NK-92 treated with Interleukin-12 subunit alpha and Interleukin-12 subunit beta, amount 100 ng/mL, for 24 hours (cell line): ENCODE results near the gene PLD1.
A peak's percentile ranks its signal among the peaks of the same experiment; 100 is the strongest.
"Not testable (repeated sequence)": the region's sequence is repeated elsewhere in the genome, so short reads cannot be mapped to it uniquely, and the experiment has no call there.

ENCODE experiments used
- DNase-seq: peaks from one replicate; lab custom pipeline; 2025; lab: John Stamatoyannopoulos, UW

PLD1 gene

GRCh38 chr3:171814662-171815061 is 4.4 kb upstream of the PLD1 start:
- DNase-seq: not testable (repeated sequence)

GRCh38 chr3:171813897-171814460 is 3.7 kb upstream of the PLD1 start:
- peak; percentile 57 for DNase-seq

GRCh38 chr3:171813278-171813896 is 3.1 kb upstream of the PLD1 start:
- DNase-seq: no peak

GRCh38 chr3:171812811-171813210 is 2.5 kb upstream of the PLD1 start:
- no peak for DNase-seq

- DNase-seq: no peak
Measured at GRCh38 chr3:171811913-171812335, 1.6 kb upstream of the PLD1 start.

- no peak for DNase-seq
Measured at GRCh38 chr3:171811295-171811912, 1.1 kb upstream of the PLD1 start.

- no peak for DNase-seq
Measured at GRCh38 chr3:171810629-171811294, 479 bp upstream of the PLD1 start.

GRCh38 chr3:171809611-171809860 is 747 bp downstream of the PLD1 start:
- no peak for DNase-seq

GRCh38 chr3:171807806-171808205 is 2.5 kb downstream of the PLD1 start:
- DNase-seq: no peak

GRCh38 chr3:171807129-171807675 is 3.1 kb downstream of the PLD1 start:
- DNase-seq: no peak

GRCh38 chr3:171806200-171807128 is 3.8 kb downstream of the PLD1 start:
- no peak for DNase-seq

- DNase-seq: no peak
Measured at GRCh38 chr3:171805687-171806086, 4.6 kb downstream of the PLD1 start.

- no peak for DNase-seq
Measured at GRCh38 chr3:171804618-171805389, 5.5 kb downstream of the PLD1 start.

- DNase-seq: no peak
Measured at GRCh38 chr3:171803044-171803443, 7.2 kb downstream of the PLD1 start.

GRCh38 chr3:171802590-171802956 is 7.7 kb downstream of the PLD1 start:
- no peak for DNase-seq

- DNase-seq: no peak
Measured at GRCh38 chr3:171801738-171802589, 8.3 kb downstream of the PLD1 start.

GRCh38 chr3:171799501-171799900 is 10.8 kb downstream of the PLD1 start:
- no peak for DNase-seq

GRCh38 chr3:171797873-171798272 is 12.4 kb downstream of the PLD1 start:
- no peak for DNase-seq

GRCh38 chr3:171797265-171797679 is 13.0 kb downstream of the PLD1 start:
- no peak for DNase-seq

- no peak for DNase-seq
Measured at GRCh38 chr3:171796625-171797264, 13.5 kb downstream of the PLD1 start.
